ENCODE results near the gene RASSF3. TPM values are rescaled to one million over a fixed set of nuclear protein-coding genes. Genes with fewer than 3 reads are reported as not detected.
"Not testable (repeated sequence)": the region's sequence is repeated elsewhere in the genome, so short reads cannot be mapped to it uniquely, and the experiment has no call there.

RASSF3 gene
- total RNA-seq, 1 donor from 2014 or later: 37.1 TPM

GRCh38 chr12:64650762-64651161 lies 40.5 kb downstream of the RASSF3 start:
- DNase-seq (ENCODE audit: low spot score): no peak
- Mint-ChIP-seq H3K4me3 (no peak overlapping the region), H3K9me3 (no peaks in the 10 kb centered on the region), H3K27ac (no peak overlapping the region), H3K36me3 (ENCODE audit: low read depth) (peaks cover 10% of the 10 kb centered on the region), H3K4me1 (ENCODE audit: low read depth) (peaks cover 34% of the 10 kb centered on the region), H3K27me3 (ENCODE audit: insufficient read depth) (no peaks in the 10 kb centered on the region)
- intact Hi-C loops (cut with micrococcal nuclease): no loop called here

DNA sequence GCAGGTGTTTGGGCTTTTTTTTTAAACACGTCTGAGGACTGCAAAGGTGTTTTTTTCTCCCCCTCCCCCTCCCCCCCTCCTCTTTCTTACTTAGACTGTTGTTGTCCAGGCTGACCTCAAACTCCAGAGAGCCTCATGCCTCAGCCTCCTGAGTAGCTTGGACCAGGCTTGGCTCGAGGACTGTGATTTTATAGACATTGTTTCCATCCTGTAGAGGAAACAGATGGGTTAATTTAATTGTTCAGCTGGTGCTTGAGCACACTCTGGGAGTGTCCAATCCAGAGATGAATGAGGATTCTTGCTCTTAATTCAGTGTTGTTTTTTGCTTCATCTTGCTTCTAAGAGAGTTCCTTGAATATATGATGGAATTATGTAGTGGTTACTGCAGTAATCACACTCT lies 42.1 kb downstream of the RASSF3 start:
- Mint-ChIP-seq H3K4me3 (no peak overlapping the region), H3K27ac (no peak overlapping the region), H3K36me3 (ENCODE audit: low read depth) (peaks cover 14% of the 10 kb centered on the region), H3K27me3 (ENCODE audit: insufficient read depth) (no peaks in the 10 kb centered on the region), H3K9me3 (no peaks in the 10 kb centered on the region), H3K4me1 (ENCODE audit: low read depth) (peaks cover 43% of the 10 kb centered on the region)
- intact Hi-C loops (cut with micrococcal nuclease): no loop called here
- DNase-seq (ENCODE audit: low spot score): no peak

DNA sequence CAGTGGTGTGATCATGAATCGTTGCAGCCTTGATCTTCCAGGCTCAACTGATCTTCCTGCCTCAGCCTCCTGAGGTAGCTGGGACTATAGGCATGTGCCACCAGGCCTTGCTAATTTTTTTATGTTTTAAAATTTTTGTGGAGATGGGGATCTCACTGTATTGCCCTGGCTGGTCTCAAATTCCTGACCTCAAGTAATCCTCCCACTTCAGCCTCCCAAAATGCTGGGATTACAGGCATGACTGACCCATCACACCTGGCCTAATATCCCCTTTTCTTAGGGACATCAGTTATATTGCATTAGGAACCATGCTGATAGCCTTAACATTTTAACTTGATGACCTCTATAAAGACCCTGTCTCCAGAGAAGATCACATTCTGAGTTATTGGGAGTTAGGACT lies 42.8 kb downstream of the RASSF3 start:
- Mint-ChIP-seq H3K4me3 (no peak overlapping the region), H3K4me1 (ENCODE audit: low read depth) (peaks cover 45% of the 10 kb centered on the region), H3K36me3 (ENCODE audit: low read depth) (peaks cover 11% of the 10 kb centered on the region), H3K27ac (no peak overlapping the region), H3K27me3 (ENCODE audit: insufficient read depth) (no peaks in the 10 kb centered on the region), H3K9me3 (no peaks in the 10 kb centered on the region)
- DNase-seq (ENCODE audit: low spot score): no peak
- intact Hi-C loops (cut with micrococcal nuclease): no loop called here

DNA sequence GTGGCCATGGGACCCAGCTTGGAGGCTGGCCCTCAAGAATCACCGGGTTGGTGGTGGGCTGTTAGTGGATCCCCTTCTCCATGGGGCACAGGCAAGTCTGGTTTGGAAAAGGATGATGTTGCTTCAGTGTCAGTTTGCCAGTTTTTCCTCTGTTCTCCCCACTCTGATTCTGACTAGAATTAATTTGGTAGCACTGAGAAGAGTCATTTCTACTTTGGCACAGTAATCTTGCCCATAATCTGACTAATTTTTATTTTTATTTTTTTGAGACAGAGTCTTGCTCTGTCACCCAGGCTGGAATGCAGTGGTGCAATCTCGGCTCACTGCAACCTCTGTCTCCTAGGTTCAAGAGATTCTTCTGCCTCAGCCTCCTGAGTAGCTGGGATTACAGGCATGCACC lies 43.6 kb downstream of the RASSF3 start:
- intact Hi-C loops (cut with micrococcal nuclease); H3K27ac Mint-ChIP-seq: not testable (repeated sequence)

GRCh38 chr12:64655141-64655540 lies 44.8 kb downstream of the RASSF3 start:
- DNase-seq (ENCODE audit: low spot score): no peak
- Mint-ChIP-seq H3K4me3 (no peak overlapping the region), H3K27me3 (ENCODE audit: insufficient read depth) (no peaks in the 10 kb centered on the region), H3K9me3 (no peaks in the 10 kb centered on the region), H3K4me1 (ENCODE audit: low read depth) (peaks cover 59% of the 10 kb centered on the region), H3K36me3 (ENCODE audit: low read depth) (peaks cover 15% of the 10 kb centered on the region), H3K27ac (no peak overlapping the region)
- intact Hi-C loops (cut with micrococcal nuclease): no loop called here

More for the DNA sequence above, 43.6 kb downstream of the RASSF3 start:
- not testable (repeated sequence) for H3K4me3 Mint-ChIP-seq; H3K27me3 Mint-ChIP-seq (ENCODE audit: insufficient read depth); DNase-seq (ENCODE audit: low spot score); H3K9me3 Mint-ChIP-seq
- peaks cover 52% of the 10 kb centered on the region for H3K4me1 Mint-ChIP-seq (ENCODE audit: low read depth)
- H3K36me3 Mint-ChIP-seq (ENCODE audit: low read depth): peaks cover 13% of the 10 kb centered on the region

DNA sequence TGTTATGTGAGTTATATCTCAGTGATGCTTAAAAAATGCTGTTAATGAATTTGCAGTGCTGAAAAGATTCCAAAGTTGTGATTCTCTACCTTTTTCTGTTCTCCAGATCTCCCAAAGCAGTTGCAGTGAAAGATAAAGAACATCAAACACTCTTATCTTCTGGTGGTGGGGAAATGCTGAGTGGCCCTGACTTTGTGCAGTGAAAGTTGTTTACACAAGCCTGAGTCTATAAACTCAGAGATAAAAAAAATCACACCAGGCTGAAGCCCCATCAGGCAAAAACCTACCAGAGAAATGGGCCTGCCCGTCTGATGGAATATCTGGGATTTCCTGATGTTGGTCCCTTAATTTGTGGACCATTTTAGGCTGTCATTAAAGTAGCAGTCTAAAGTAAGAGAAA lies 46.1 kb downstream of the RASSF3 start:
- intact Hi-C loops (cut with micrococcal nuclease): no loop called here
- H3K9me3 Mint-ChIP-seq: no peaks in the 10 kb centered on the region
- no peak for DNase-seq (ENCODE audit: low spot score)
- no peak overlapping the region for H3K4me3 Mint-ChIP-seq
- peaks cover 15% of the 10 kb centered on the region for H3K36me3 Mint-ChIP-seq (ENCODE audit: low read depth)
- H3K4me1 Mint-ChIP-seq (ENCODE audit: low read depth): peaks cover 64% of the 10 kb centered on the region
- peak overlapping the region; percentile 46 for H3K27ac Mint-ChIP-seq
- no peaks in the 10 kb centered on the region for H3K27me3 Mint-ChIP-seq (ENCODE audit: insufficient read depth)

- Mint-ChIP-seq H3K27me3 (ENCODE audit: insufficient read depth) (no peaks in the 10 kb centered on the region), H3K4me3 (no peak overlapping the region), H3K4me1 (ENCODE audit: low read depth) (peaks cover 60% of the 10 kb centered on the region), H3K9me3 (no peaks in the 10 kb centered on the region), H3K36me3 (ENCODE audit: low read depth) (peaks cover 17% of the 10 kb centered on the region), H3K27ac (no peak overlapping the region)
- intact Hi-C loops (cut with micrococcal nuclease): no loop called here
- no peak for DNase-seq (ENCODE audit: low spot score)
These were observed 48.7 kb downstream of the RASSF3 start for GRCh38 chr12:64658892-64659481.

DNA sequence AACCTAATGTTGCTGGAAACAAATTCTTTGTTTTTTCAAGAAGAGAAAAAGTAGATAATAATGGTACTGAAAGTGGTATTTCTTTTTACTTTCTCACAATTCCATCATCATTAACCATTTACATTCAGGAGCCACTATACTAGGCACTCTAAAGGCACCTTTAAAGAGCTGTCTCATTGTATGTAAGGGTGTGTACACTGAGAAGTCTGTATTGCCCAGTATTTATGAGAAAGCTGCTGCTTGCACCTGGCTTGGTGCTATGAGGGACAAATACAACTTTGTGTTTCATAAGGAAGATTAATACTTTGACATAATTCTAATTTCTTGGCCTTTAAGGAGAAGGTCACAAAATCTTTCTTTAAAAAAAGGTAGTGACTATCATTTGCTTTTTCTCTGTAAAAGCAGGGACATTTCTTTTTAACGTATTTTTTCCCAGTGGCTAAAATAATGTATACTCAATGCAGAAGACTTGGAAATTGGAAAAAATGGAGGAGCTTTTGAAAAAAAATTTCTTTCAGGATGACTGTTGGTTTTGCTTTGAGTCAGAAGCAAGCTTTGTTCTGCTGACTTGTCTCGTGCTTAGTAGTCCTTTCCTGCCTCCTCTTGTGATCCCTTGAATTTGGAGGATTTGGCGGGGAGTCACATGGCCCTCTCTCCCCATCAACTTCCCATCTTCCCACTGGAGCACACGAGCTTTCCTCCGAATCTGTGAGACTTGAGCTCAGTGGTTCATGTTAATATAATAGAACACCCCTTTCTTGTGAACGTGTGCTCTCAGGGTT lies 50.1 kb downstream of the RASSF3 start:
- no peak for DNase-seq (ENCODE audit: low spot score)
- H3K27ac Mint-ChIP-seq: no peak overlapping the region
- H3K9me3 Mint-ChIP-seq: no peaks in the 10 kb centered on the region
- H3K27me3 Mint-ChIP-seq (ENCODE audit: insufficient read depth): no peaks in the 10 kb centered on the region
- H3K4me3 Mint-ChIP-seq: no peak overlapping the region
- peaks cover 14% of the 10 kb centered on the region for H3K36me3 Mint-ChIP-seq (ENCODE audit: low read depth)
- peaks cover 61% of the 10 kb centered on the region for H3K4me1 Mint-ChIP-seq (ENCODE audit: low read depth)
- intact Hi-C loops (cut with micrococcal nuclease): loop anchor here (1.0 to 10.0 kb wide), 4 partner anchors 9 to 1644 kb away; partner anchors contain the start of genes HELB and RASSF3

GRCh38 chr12:64663015-64663414 lies 52.7 kb downstream of the RASSF3 start:
- intact Hi-C loops (cut with micrococcal nuclease): loop anchor here (10.0 kb wide), 1 partner anchor 1642 kb away; the partner anchor contains the start of gene HELB
- peaks cover 10% of the 10 kb centered on the region for H3K36me3 Mint-ChIP-seq (ENCODE audit: low read depth)
- no peaks in the 10 kb centered on the region for H3K27me3 Mint-ChIP-seq (ENCODE audit: insufficient read depth)
- no peaks in the 10 kb centered on the region for H3K9me3 Mint-ChIP-seq
- no peak for DNase-seq (ENCODE audit: low spot score)
- H3K4me3 Mint-ChIP-seq: no peak overlapping the region
- H3K27ac Mint-ChIP-seq: no peak overlapping the region
- peaks cover 70% of the 10 kb centered on the region for H3K4me1 Mint-ChIP-seq (ENCODE audit: low read depth)

- Mint-ChIP-seq H3K4me3 (peak overlapping the region; percentile 51), H3K36me3 (ENCODE audit: low read depth) (peaks cover 2% of the 10 kb centered on the region), H3K9me3 (no peaks in the 10 kb centered on the region), H3K27ac (peak overlapping the region; percentile 77), H3K27me3 (ENCODE audit: insufficient read depth) (no peaks in the 10 kb centered on the region), H3K4me1 (ENCODE audit: low read depth) (peaks cover 67% of the 10 kb centered on the region)
- no peak for DNase-seq (ENCODE audit: low spot score)
- intact Hi-C loops (cut with micrococcal nuclease): loop anchor here (2.0 to 10.0 kb wide), 2 partner anchors 41 to 1639 kb away; partner anchors contain the start of gene HELB
These were observed 55.2 kb downstream of the RASSF3 start for GRCh38 chr12:64665514-64665913.

DNA sequence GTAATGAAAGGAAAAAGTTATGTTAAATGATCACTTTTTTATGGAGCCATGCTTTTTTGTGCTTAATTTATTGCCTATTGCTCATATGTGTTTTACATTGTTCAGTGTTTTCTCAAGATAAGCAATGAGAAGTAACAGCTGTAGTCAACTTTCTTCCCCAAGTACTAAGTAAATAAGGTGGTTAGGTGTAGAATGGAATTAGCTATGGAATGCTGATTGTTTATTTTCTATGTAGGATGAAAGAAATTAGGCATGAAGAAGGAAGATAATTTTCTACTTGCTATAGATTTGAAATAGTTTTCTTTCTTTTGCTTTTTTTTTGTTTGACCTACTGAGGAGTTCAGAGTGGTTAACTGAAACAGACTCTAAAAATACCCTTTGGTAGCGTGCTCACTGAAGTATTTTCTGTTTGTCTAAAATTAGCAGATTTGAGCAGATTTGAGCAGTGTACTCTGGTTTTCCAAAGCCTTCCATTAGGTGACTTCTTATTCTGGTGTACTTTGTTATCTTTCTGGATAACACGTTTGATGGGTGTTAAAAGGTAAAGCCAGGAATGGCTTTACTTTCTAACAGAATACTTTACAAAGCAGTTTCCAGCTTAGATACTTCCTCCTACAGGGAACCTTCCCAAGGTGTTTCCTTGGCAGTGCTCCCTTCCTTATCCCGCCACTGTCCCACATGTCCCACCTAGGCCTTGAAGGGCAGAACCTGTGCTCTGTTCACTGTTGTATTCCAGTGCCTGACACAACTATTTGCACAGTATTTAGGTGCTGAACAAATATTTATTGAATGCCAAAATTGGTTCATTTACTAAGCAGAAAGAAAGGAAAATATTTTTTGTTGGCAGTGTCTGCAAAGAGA lies 56.0 kb downstream of the RASSF3 start:
- peak overlapping the region; percentile 77 for H3K27ac Mint-ChIP-seq
- peaks cover 69% of the 10 kb centered on the region for H3K4me1 Mint-ChIP-seq (ENCODE audit: low read depth)
- H3K36me3 Mint-ChIP-seq (ENCODE audit: low read depth): peaks cover 2% of the 10 kb centered on the region
- intact Hi-C loops (cut with micrococcal nuclease): loop anchor here (10.0 kb wide), 1 partner anchor 1639 kb away; the partner anchor contains the start of gene HELB
- peak overlapping the region; percentile 51 for H3K4me3 Mint-ChIP-seq
- no peak for DNase-seq (ENCODE audit: low spot score)
- no peaks in the 10 kb centered on the region for H3K27me3 Mint-ChIP-seq (ENCODE audit: insufficient read depth)
- no peaks in the 10 kb centered on the region for H3K9me3 Mint-ChIP-seq

DNA sequence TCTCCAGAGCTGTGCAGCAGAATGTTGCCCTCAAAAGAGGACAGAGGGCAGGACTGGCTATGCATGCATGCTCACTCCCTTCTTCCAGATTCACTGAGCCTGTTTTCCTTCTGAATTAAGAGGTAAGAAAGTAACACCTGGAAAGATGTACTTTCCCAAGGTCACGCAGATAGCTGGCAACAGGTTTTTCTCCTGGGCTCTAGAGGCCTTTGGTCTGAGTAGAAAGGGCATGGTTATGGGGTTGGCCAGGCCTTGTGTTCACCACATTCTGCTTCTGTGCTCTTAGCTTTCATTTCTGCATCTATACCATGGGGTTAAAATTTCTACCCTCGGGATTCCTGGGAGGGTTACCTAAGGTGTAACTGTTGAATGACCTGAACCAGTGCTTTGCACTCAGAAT lies 57.5 kb downstream of the RASSF3 start:
- H3K9me3 Mint-ChIP-seq: no peaks in the 10 kb centered on the region
- H3K27me3 Mint-ChIP-seq (ENCODE audit: insufficient read depth): no peaks in the 10 kb centered on the region
- no peak for DNase-seq (ENCODE audit: low spot score)
- H3K4me1 Mint-ChIP-seq (ENCODE audit: low read depth): peaks cover 74% of the 10 kb centered on the region
- peaks cover 4% of the 10 kb centered on the region for H3K36me3 Mint-ChIP-seq (ENCODE audit: low read depth)
- peak overlapping the region; percentile 94 for H3K27ac Mint-ChIP-seq
- intact Hi-C loops (cut with micrococcal nuclease): loop anchor here (2.0 to 10.0 kb wide), 2 partner anchors 91 to 1637 kb away; partner anchors contain the start of genes GNS and HELB
- H3K4me3 Mint-ChIP-seq: peak overlapping the region; percentile 35
